Measurements from ENCODE around the gene DNAI7. TPM values are rescaled to one million over a fixed set of nuclear protein-coding genes. Genes with fewer than 3 reads are reported as not detected.

Gene DNAI7
- total and polyA plus RNA-seq, 2 of the 13 experiments (the other 11 are each of a cell fraction or from before 2014, with no cell fraction given): 0.04 to 0.25 TPM

DNA sequence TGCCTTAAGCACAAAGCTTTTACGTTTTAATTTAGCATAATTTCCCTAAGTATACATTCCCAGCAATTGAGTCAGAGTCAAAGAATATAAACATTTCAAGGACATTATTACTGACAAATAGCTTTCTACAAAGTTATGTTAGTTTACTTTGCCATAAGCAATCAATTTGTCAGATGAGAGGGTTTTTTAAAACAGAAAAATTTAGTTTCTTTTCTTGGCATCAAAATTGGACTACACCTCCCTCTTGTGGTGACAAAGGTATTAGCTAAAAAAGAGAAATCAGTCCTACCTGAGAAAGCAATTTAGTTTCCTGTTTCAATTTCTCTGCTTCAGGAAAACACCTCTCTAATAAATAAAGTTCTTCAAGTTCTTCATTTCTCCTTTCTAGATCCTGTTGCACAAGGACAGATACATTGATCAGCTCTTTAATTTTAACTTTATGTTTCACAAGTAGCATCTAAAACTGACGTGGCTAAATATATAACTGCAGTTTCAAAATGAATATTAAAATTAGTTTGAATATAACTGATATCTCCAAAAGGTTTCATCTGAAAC, 39.9 kb downstream of the DNAI7 start (continued):
- TF ChIP-seq CTCF (CRISPR knock-in tag; IDR thresholded peaks at IDR 0.05) (peak; percentile 58), ZSCAN9 (CRISPR knock-in tag; IDR thresholded peaks at IDR 0.05; ENCODE audit: borderline replicate concordance) (no peak), TOPORS (CRISPR knock-in tag; IDR thresholded peaks at IDR 0.05) (no peak), FOXO1 (CRISPR knock-in tag; IDR thresholded peaks at IDR 0.05) (no peak), ZNF672 (CRISPR knock-in tag; IDR thresholded peaks at IDR 0.05) (no peak), IKZF5 (CRISPR knock-in tag; IDR thresholded peaks at IDR 0.05) (no peak), PHF5A (CRISPR knock-in tag; IDR thresholded peaks at IDR 0.05; ENCODE audit: low read depth, unreplicated experiment) (no peak), ZNF367 (CRISPR knock-in tag; IDR thresholded peaks at IDR 0.05; ENCODE audit: borderline replicate concordance) (no peak), MTA1 (CRISPR knock-in tag; IDR thresholded peaks at IDR 0.05; ENCODE audit: borderline replicate concordance) (no peak)

DNA sequence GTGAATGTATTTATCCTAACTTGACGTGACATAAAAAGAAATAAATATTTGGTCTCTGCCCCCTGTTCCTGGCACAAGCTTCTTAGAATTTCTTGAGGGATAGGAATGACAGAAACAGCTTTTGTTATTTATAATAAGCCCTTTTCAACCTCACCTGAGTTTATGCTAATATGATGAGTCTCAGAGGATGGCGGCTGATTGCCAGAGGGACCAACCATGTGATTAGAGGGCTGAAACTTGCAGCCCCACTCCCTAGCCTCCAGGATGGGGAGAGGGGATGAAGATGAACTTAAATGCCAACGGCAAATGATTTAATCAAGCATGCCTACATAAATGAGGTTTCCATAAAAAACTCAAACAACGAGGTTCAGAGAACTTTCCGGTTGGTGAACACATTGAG, 42.9 kb downstream of the DNAI7 start:
- H3K9me3 ChIP-seq (ENCODE audit: low read length): no peaks in the 10 kb centered on the region
- intact Hi-C loops (cut with micrococcal nuclease; ENCODE audit: unreplicated experiment) (no loop called here), in situ Hi-C loops (cut with HindIII; ENCODE audit: extremely low pct_ligation_motif_present, low pct_unique_long_range_greater_than_20kb) (no loop called here)
- no peaks in the 10 kb centered on the region for H3K36me3 ChIP-seq (replicated peaks in 1 of 2; ENCODE audit: control insufficient read depth in 1 of 2, insufficient read depth in 2 of 2, low read length in 2 of 2)
- ATAC-seq: no peak
- no peak for DNase-seq (ENCODE audit: low spot score)
- no peaks in the 10 kb centered on the region for H3K79me2 ChIP-seq (ENCODE audit: insufficient read depth, low read length)
- no peaks in the 10 kb centered on the region for H3K27me3 ChIP-seq (ENCODE audit: control insufficient read depth in 1 of 2, insufficient read depth in 2 of 2, low read length in 2 of 2)
- POLR2A ChIA-PET: no interaction called here
- FAIRE-seq: no peak
- H3K9ac ChIP-seq (ENCODE audit: insufficient read depth, low read depth, low read length): no peak overlapping the region
- no peak overlapping the region for H3K27ac ChIP-seq (ENCODE audit: extremely low read length, insufficient read depth, low read length)
- peaks cover 5% of the 10 kb centered on the region; the same call in 1 of the 2 replicates for H3K4me1 ChIP-seq (ENCODE audit: insufficient read depth, low read length)
- 29% methylated on average over 5 of the region's 5 CpGs for WGBS (ENCODE audit: low lambda C conversion rate)
- no peak overlapping the region for H3K4me3 ChIP-seq (replicated peaks in 1 of 3; ENCODE audit: insufficient read depth in 1 of 3, low read depth in 2 of 3, low read length in 3 of 3)
- no TSS peak for BruUV-seq (replicated peaks)
- CTCF ChIA-PET (ENCODE audit: low intra/inter-chr PET ratio, low total read pairs): no interaction called here
- no peaks in the 10 kb centered on the region for H4K20me1 ChIP-seq (ENCODE audit: insufficient read depth, low read length)
- no peak overlapping the region for H2AFZ ChIP-seq (ENCODE audit: low read length)
- H3K4me2 ChIP-seq (ENCODE audit: low read depth, low read length): no peak overlapping the region
- no peak for TF ChIP-seq PRPF4 (IDR thresholded peaks at IDR 0.05; ENCODE audit: low read depth, low read length, poor library complexity, severe bottlenecking)
- no peak for TF ChIP-seq RNF2 (conservative IDR thresholded peaks at IDR 0.05; ENCODE audit: low read depth)
- no peak for TF ChIP-seq ZNF33A (CRISPR knock-in tag; IDR thresholded peaks at IDR 0.05; ENCODE audit: borderline replicate concordance)
- no peak for TF ChIP-seq ZNF615 (CRISPR knock-in tag; IDR thresholded peaks at IDR 0.05; ENCODE audit: borderline replicate concordance)
- TF ChIP-seq ZNF776 (CRISPR knock-in tag; IDR thresholded peaks at IDR 0.05): no peak
- no peak for TF ChIP-seq PBX2 (CRISPR knock-in tag; IDR thresholded peaks at IDR 0.05)
- TF ChIP-seq JUND (CRISPR knock-in tag; IDR thresholded peaks at IDR 0.05): no peak
- TF ChIP-seq, protein P1, sequence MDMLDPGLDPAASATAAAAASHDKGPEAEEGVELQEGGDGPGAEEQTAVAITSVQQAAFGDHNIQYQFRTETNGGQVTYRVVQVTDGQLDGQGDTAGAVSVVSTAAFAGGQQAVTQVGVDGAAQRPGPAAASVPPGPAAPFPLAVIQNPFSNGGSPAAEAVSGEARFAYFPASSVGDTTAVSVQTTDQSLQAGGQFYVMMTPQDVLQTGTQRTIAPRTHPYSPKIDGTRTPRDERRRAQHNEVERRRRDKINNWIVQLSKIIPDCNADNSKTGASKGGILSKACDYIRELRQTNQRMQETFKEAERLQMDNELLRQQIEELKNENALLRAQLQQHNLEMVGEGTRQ (IDR thresholded peaks at IDR 0.05; ENCODE audit: low read depth, low read length): no peak
- TF ChIP-seq, protein P1 (CRISPR knock-in tag; IDR thresholded peaks at IDR 0.05; ENCODE audit: borderline replicate concordance): no peak
